Hair follicle dermal papilla cell (primary cell): ENCODE results near the gene TUBB8B. TPM values are rescaled to one million over a fixed set of nuclear protein-coding genes. Genes with fewer than 3 reads are reported as not detected.

Source experiments
- small RNA-seq: library from RNA; depleted of rRNA; stranded (forward); fragments of <200 nt; gene quantifications from one replicate; pipeline ENCODE3, GENCODE V24; 2012
- total RNA-seq: library from RNA; depleted of rRNA; stranded (reverse); fragments of >200 nt; gene quantifications from 2 replicates; pipeline ENCODE4 v1.2.3, GENCODE V29; 2012

TUBB8B gene
- total RNA-seq = not detected in 2 replicates

GRCh38 chr18:49176-49665 is at the start of gene TUBB8B:
TSS of gene TUBB8B (minus strand) at chr18:49615. CDS start at chr18:49557, 58 bp downstream.

Small RNA genes within 50 kb of the gene (small RNA-seq; reads per million reads assigned to genes)
- gene AP001005.2 = not detected

Other genes with a start within 250 kb of the TUBB8B start
- 15.4 and 16.4 TPM in 2 replicates for gene USP14, start 108.9 kb upstream of the TUBB8B start, total RNA-seq
- gene THOC1, start 218.4 kb upstream of the TUBB8B start, total RNA-seq = 27.1 and 36.2 TPM in 2 replicates